K562 (cell line): ENCODE results near the gene TMEM144. TPM values are rescaled to one million over a fixed set of nuclear protein-coding genes. Genes with fewer than 3 reads are reported as not detected.

Experiments used
- ATAC-seq: fragments of 200-7000 bp; cut with Tn5 transposase; 3 replicates; pipeline ENCODE4 v1.9.1; 2020; ENCODE audit warnings: moderate library complexity
- BruUV-seq: library from RNA; stranded (reverse); fragments of 400-500 nt; replicated peaks from 2 replicates; lab custom pipeline; 2021; lab: Mats Ljungman, UMichigan
- CTCF ChIA-PET: fragments of 300-600 bp; formaldehyde crosslinking; extraction: SDS; loops from one replicate; lab custom pipeline; 2021; ENCODE audit warnings: low intra/inter-chr PET ratio; lab: Yijun Ruan, JAX
- POLR2A ChIA-PET: fragments of 300-600, 350-650 bp; sonication (Branson Sonifier 250); formaldehyde crosslinking; extraction: SDS; loops from one replicate; lab custom pipeline; 2021; ENCODE audit warnings: antibody characterized with exemption, inconsistent platforms; lab: Yijun Ruan, JAX
- DNase-seq, 4 experiments: peaks; one replicate each; pipeline versions ENCODE4 v3.0.0 to v3.0.0-alpha.2; 2011 to 2018; ENCODE audit warnings: low spot score in 3 of 4, mixed read lengths in 3 of 4; ENCODE audit errors: extremely low read depth in 1 of 4
- FAIRE-seq: peaks from 2 replicates; lab custom pipeline; 2011; peaks lifted over from hg19 to GRCh38; lab: Jason Lieb, UNC
- H2AFZ ChIP-seq: 2 replicates; pipeline ENCODE4 v1.6.0; 2011; ENCODE audit warnings: low read depth, low read length, control low read depth, inconsistent platforms
- H3K27ac ChIP-seq: fragments of 200-600 bp; 3 replicates; pipeline ENCODE4 v1.8.0; 2011; ENCODE audit warnings: low read depth, mild to moderate bottlenecking, control low read depth, inconsistent platforms, low read length, moderate library complexity, mixed read lengths; ENCODE audit errors: extremely low read depth
- H3K27me3 ChIP-seq, 2 experiments: fragments of 300-600 bp in 1 of 2; 2 replicates in 1 of 2; 3 replicates in 1 of 2; pipeline versions ENCODE4 v1.6.0 to v1.8.0; 2011; ENCODE audit warnings: inconsistent platforms in 2 of 2, low read length in 2 of 2, mild to moderate bottlenecking in 1 of 2, mixed read lengths in 1 of 2, moderate library complexity in 1 of 2; ENCODE audit not compliant: control insufficient read depth in 2 of 2, insufficient read depth in 2 of 2
- H3K36me3 ChIP-seq: fragments of 300-600 bp; 3 replicates; pipeline ENCODE4 v1.8.0; 2011; ENCODE audit warnings: mild to moderate bottlenecking, low read length, inconsistent platforms; ENCODE audit not compliant: control insufficient read depth, insufficient read depth
- H3K4me1 ChIP-seq, 2 experiments: fragments of 200-600 bp in 1 of 2; replicated peaks in 1 of 2; 2 replicates in 1 of 2; 3 replicates in 1 of 2; pipeline versions ENCODE4 v1.5.1 to v1.8.0; 2011; ENCODE audit warnings: inconsistent platforms in 2 of 2, low read length in 2 of 2, mild to moderate bottlenecking in 1 of 2, mixed read lengths in 1 of 2, moderate library complexity in 1 of 2; ENCODE audit not compliant: control insufficient read depth in 2 of 2, insufficient read depth in 2 of 2
- H3K4me2 ChIP-seq: 2 replicates; pipeline ENCODE4 v1.6.1; 2011; ENCODE audit warnings: low read length, control low read depth, inconsistent platforms, mixed read lengths; ENCODE audit not compliant: insufficient read depth
- H3K4me3 ChIP-seq: fragments of 200-600 bp; sonication (generic), shearing (Covaris generic); 2 replicates; pipeline ENCODE4 v1.5.1; 2016; ENCODE audit warnings: control low read depth, inconsistent platforms
- H3K79me2 ChIP-seq: fragments of 200-600 bp; 3 replicates; pipeline ENCODE4 v1.8.0; 2011; ENCODE audit warnings: low read length, inconsistent platforms; ENCODE audit not compliant: control insufficient read depth, insufficient read depth
- H3K9ac ChIP-seq, 2 experiments: 2 replicates each; pipeline versions ENCODE4 v1.6.0 to v1.6.1; 2011; ENCODE audit warnings: low read depth in 2 of 2, low read length in 2 of 2, control low read depth in 1 of 2, inconsistent platforms in 1 of 2, mild to moderate bottlenecking in 1 of 2, mixed read lengths in 1 of 2; ENCODE audit not compliant: insufficient read depth in 1 of 2
- H3K9me1 ChIP-seq: one replicate; pipeline ENCODE4 v1.6.0; 2011; ENCODE audit warnings: inconsistent platforms, mild to moderate bottlenecking, low read length, moderate library complexity; ENCODE audit not compliant: control insufficient read depth, insufficient read depth
- H3K9me3 ChIP-seq: replicated peaks from 2 replicates; pipeline ENCODE4 v1.5.1; 2011; ENCODE audit warnings: low read depth, low read length, inconsistent platforms; ENCODE audit not compliant: control insufficient read depth, insufficient read depth
- H4K20me1 ChIP-seq: replicated peaks from 2 replicates; pipeline ENCODE4 v1.6.1; 2011; ENCODE audit warnings: low read length, inconsistent platforms, mixed read lengths; ENCODE audit not compliant: control insufficient read depth, insufficient read depth
- ARID2 ChIP-seq: fragments of 450-650 bp; IDR thresholded peaks from 2 replicates; pipeline ENCODE4 v1.6.1; 2017; ENCODE audit warnings: antibody characterized with exemption, mild to moderate bottlenecking
- CBX3 ChIP-seq, 2 experiments: IDR thresholded peaks; 1 replicate in 1 of 2; 2 replicates in 1 of 2; pipeline ENCODE4 v1.6.1; 2012; ENCODE audit warnings: inconsistent platforms in 2 of 2, low read length in 2 of 2, borderline replicate concordance in 1 of 2, control low read depth in 1 of 2
- CCNT2 ChIP-seq: IDR thresholded peaks from 2 replicates; pipeline ENCODE4 v1.6.1; 2011; ENCODE audit warnings: borderline replicate concordance, low read depth, mild to moderate bottlenecking, moderate library complexity, mixed read lengths, low read length; ENCODE audit not compliant: insufficient read length; ENCODE audit errors: extremely low read depth
- FIP1L1 ChIP-seq: fragments of 200-400 bp; formaldehyde crosslinking; IDR thresholded peaks from 2 replicates; pipeline ENCODE4 v1.6.1; 2018; ENCODE audit warnings: mild to moderate bottlenecking, low read depth, low read length; ENCODE audit not compliant: poor library complexity, severe bottlenecking
- FUS ChIP-seq: fragments of 200-400 bp; formaldehyde crosslinking; optimal IDR thresholded peaks from 2 replicates; pipeline ENCODE3; 2017; ENCODE audit warnings: low read depth, low read length
- GABPB2 ChIP-seq: fragments of 250-450 bp; sonication (Bioruptor Pico); conservative IDR thresholded peaks from 2 replicates; pipeline ENCODE4 v1.5.1; 2021; ENCODE audit warnings: mild to moderate bottlenecking
- MLLT1 ChIP-seq, 2 experiments: fragments of 450-650 bp; IDR thresholded peaks; 2 replicates each; pipeline ENCODE4 v1.6.1; 2016
- NCOA4 ChIP-seq: fragments of 450-650 bp; IDR thresholded peaks from 2 replicates; pipeline ENCODE4 v1.6.1; 2018; ENCODE audit warnings: mild to moderate bottlenecking; ENCODE audit not compliant: partially characterized antibody
- NFIC ChIP-seq: fragments of 450-650 bp; IDR thresholded peaks from 2 replicates; pipeline ENCODE4 v1.6.1; 2017; ENCODE audit warnings: mild to moderate bottlenecking, inconsistent platforms
- NR2C2 ChIP-seq, 2 experiments: fragments of 200-800 bp in 1 of 2; sonication (Bioruptor generic) in 1 of 2; sonication (generic) in 1 of 2; formaldehyde crosslinking in 1 of 2; IDR thresholded peaks; 2 replicates each; pipeline versions ENCODE4 v1.6.1 to v1.8.0; 2016 to 2022; ENCODE audit warnings: mild to moderate bottlenecking in 1 of 2, missing compliant biosample characterization in 1 of 2, missing genetic modification characterization in 1 of 2, missing genetic modification reagents in 1 of 2
- RB1 ChIP-seq: fragments of 450-650 bp; IDR thresholded peaks from 2 replicates; pipeline ENCODE4 v1.6.1; 2017; ENCODE audit warnings: low read depth, mild to moderate bottlenecking
- SMAD4 ChIP-seq: fragments of 250-450 bp; sonication (Bioruptor Pico); conservative IDR thresholded peaks from 2 replicates; pipeline ENCODE4 v1.8.0; 2021; ENCODE audit warnings: inconsistent platforms, mild to moderate bottlenecking, moderate library complexity
- STAT5B ChIP-seq: fragments of 250-450 bp; sonication (Bioruptor Pico); IDR thresholded peaks from 2 replicates; pipeline ENCODE4 v1.8.0; 2021; ENCODE audit warnings: mild to moderate bottlenecking, inconsistent platforms
- TCF3 ChIP-seq: sonication (generic); formaldehyde crosslinking; IDR thresholded peaks from 2 replicates; pipeline ENCODE4 v1.4.0; 2020; ENCODE audit warnings: mild to moderate bottlenecking, missing genetic modification reagents
- TEAD2 ChIP-seq: fragments of 450-650 bp; IDR thresholded peaks from 2 replicates; pipeline ENCODE4 v1.6.1; 2016; ENCODE audit warnings: missing genetic modification characterization, control low read depth, missing compliant biosample characterization
- YY1 ChIP-seq, 3 experiments: IDR thresholded peaks; 2 replicates each; pipeline ENCODE4 v1.6.1; 2011; ENCODE audit warnings: low read length in 2 of 3, mild to moderate bottlenecking in 2 of 3, moderate library complexity in 2 of 3, borderline replicate concordance in 1 of 3, control low read depth in 1 of 3, low read depth in 1 of 3; ENCODE audit not compliant: insufficient read depth in 3 of 3, insufficient replicate concordance in 2 of 3, control insufficient read depth in 1 of 3, insufficient read length in 1 of 3; ENCODE audit errors: extremely low read depth in 1 of 3
- ZNF175 ChIP-seq: fragments of 200-800 bp; sonication (Bioruptor generic); IDR thresholded peaks from 2 replicates; pipeline ENCODE4 v1.6.1; 2016; ENCODE audit warnings: low read depth, mild to moderate bottlenecking, missing genetic modification characterization, missing compliant biosample characterization
- WGBS: fragments of 100-300 bp; shearing (Covaris generic); methylation state at CpG from one replicate; pipeline ENCODE4 v1.1.6; 2016; ENCODE audit warnings: low coverage, mixed read lengths; ENCODE audit not compliant: insufficient coverage; ENCODE audit errors: missing lambda C conversion rate; 5-methylcytosine and 5-hydroxymethylcytosine counted together
- in situ Hi-C: fragments of 300-500 bp; cut with MboI; formaldehyde crosslinking; loops from 4 replicates; pipeline ENCODE4 v1.15.0; 2018; ENCODE audit warnings: inconsistent platforms, mixed read lengths
- intact Hi-C: fragments of 100-400 bp; cut with micrococcal nuclease; formaldehyde crosslinking; loops from 2 replicates; pipeline ENCODE4 v1.14.2; 2022
- polyA plus RNA-seq, 8 experiments: library from polyadenylated mRNA; depleted of rRNA in 4 of 8; stranded (reverse) in 5 of 8; unstranded in 3 of 8; fragments of >200 nt; fragmentation: Nextera tagmentation in 2 of 8; fragmentation: Illumina TruSeq in 1 of 8; extraction: Ambion mirVana in 2 of 8; extraction: Trizol in 1 of 8; gene quantifications; 2 replicates each; pipeline versions ENCODE4 v1.2.1 to v1.2.3, GENCODE V29; 2011 to 2014; ENCODE audit warnings: inconsistent platforms in 1 of 8, missing spikeins in 1 of 8
- total RNA-seq, 7 experiments: library from RNA; depleted of rRNA in 6 of 7; stranded (reverse); fragments of >200 nt in 6 of 7; fragmentation: Illumina TruSeq in 2 of 7; extraction: Trizol in 2 of 7; gene quantifications; 2 replicates each; pipeline versions ENCODE4 v1.2.1 to v1.2.3, GENCODE V29; 2011 to 2021; ENCODE audit warnings: low replicate concordance in 1 of 7
- TF ChIP-seq, protein P1 (sequence below): fragments of 450-650 bp; formaldehyde crosslinking; IDR thresholded peaks from 2 replicates; pipeline ENCODE4 v1.4.0; 2022; ENCODE audit warnings: mild to moderate bottlenecking, moderate library complexity

TMEM144 gene
- total and polyA plus RNA-seq, 9 of the 15 experiments (the other 6 are each of a cell fraction or from before 2014, with no cell fraction given), result 4.0 to 12.0 (median 6.1) TPM

DNA sequence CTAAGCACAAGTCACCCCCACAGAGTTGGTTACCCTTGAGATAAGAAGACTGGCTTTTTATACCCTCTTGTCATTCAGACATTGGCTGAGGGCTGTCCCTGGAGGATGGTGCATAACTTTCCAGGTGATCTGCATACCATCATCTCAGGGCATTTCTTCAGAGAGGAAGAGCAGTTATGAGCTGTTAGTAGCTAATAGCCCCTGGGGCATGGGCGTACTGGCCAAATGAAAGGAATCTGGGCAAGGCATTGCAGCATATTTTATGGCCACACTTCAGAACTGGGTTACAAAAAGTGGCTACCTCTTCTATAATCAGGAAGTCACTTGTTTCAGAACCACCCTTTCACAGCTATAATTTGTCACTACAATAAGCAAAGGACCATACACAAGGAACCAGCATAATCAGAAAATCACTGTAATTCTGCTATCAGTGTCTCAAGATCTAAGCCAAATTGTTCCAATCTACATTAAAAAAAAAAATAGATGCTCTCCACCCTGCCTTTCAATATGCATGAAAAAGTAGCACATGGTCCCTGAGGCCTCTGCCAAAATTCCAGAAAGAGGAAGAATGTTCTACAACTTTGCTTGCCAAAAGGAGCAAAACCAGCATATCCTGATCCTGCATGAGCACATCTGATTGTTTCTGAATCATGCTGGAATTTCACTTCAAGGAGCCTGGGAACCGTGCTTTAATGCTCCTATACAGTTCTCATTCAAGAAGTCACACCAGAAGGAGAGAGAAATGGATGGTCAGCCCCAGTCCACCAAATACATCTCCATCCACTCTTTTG, 92.0 kb downstream of the TMEM144 start:
- in situ Hi-C loops (no loop called here), intact Hi-C loops (no loop called here)
- Histone ChIP-seq H3K4me3 (no peak overlapping the region), H3K4me1 (no peaks in the 10 kb centered on the region), H3K27ac (no peak overlapping the region), H3K9me3 (no peaks in the 10 kb centered on the region), H3K27me3 (no peaks in the 10 kb centered on the region), H2AFZ (no peak overlapping the region), H3K9me1 (no peaks in the 10 kb centered on the region), H3K36me3 (no peaks in the 10 kb centered on the region), H3K79me2 (no peaks in the 10 kb centered on the region), H3K4me2 (no peak overlapping the region), H4K20me1 (no peaks in the 10 kb centered on the region), H3K9ac (no peak overlapping the region)
- ChIA-PET CTCF (no interaction called here), POLR2A (interaction anchor here (1.0 kb wide), 1 partner anchor 10 kb away, joined by 3 read pairs; no protein-coding TSS in a partner anchor)
- no peak for ATAC-seq
- WGBS, result 29% methylated on average over 2 of the region's 2 CpGs
- DNase-seq, result no peak
- FAIRE-seq, result no peak
- TF ChIP-seq NCOA4, result no peak
- no peak for TF ChIP-seq RB1
- TF ChIP-seq, protein P1, sequence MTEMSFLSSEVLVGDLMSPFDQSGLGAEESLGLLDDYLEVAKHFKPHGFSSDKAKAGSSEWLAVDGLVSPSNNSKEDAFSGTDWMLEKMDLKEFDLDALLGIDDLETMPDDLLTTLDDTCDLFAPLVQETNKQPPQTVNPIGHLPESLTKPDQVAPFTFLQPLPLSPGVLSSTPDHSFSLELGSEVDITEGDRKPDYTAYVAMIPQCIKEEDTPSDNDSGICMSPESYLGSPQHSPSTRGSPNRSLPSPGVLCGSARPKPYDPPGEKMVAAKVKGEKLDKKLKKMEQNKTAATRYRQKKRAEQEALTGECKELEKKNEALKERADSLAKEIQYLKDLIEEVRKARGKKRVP, result no peak
- no peak for TF ChIP-seq ARID2
- no peak for TF ChIP-seq NR2C2 (CRISPR knock-in tag; IDR thresholded peaks at IDR 0.05)
- TF ChIP-seq NR2C2 (tag; IDR thresholded peaks at IDR 0.05), result no peak
- TF ChIP-seq MLLT1 (IDR thresholded peaks at IDR 0.05), result no peak
- TF ChIP-seq FUS, result no peak
- no peak for TF ChIP-seq ZNF175
- TF ChIP-seq CBX3 (IDR thresholded peaks at IDR 0.05; ENCODE audit: borderline replicate concordance in 1 of 2, low read length in 2 of 2), result no peak
- TF ChIP-seq TCF3, result no peak
- TF ChIP-seq FIP1L1, result no peak
- no peak for TF ChIP-seq NFIC
- no peak for TF ChIP-seq YY1 (IDR thresholded peaks at IDR 0.05; ENCODE audit: borderline replicate concordance in 1 of 3, control insufficient read depth in 1 of 3, extremely low read depth in 1 of 3, insufficient read depth in 3 of 3, insufficient read length in 1 of 3, insufficient replicate concordance in 2 of 3, low read depth in 1 of 3, low read length in 2 of 3)
- TF ChIP-seq TEAD2 (tag), result no peak
- TF ChIP-seq SMAD4, result no peak
- no peak for TF ChIP-seq GABPB2 (CRISPR knock-in tag)
- no peak for TF ChIP-seq CCNT2
- TF ChIP-seq STAT5B, result no peak
- BruUV-seq, result no TSS peak
